ENCODE results near the gene SMCHD1. TPM values are rescaled to one million over a fixed set of nuclear protein-coding genes. Genes with fewer than 3 reads are reported as not detected.
"Not testable (repeated sequence)": the region's sequence is repeated elsewhere in the genome, so short reads cannot be mapped to it uniquely, and the experiment has no call there.

Gene SMCHD1
- total RNA-seq, 1 donor from 2014 or later = 29.7 TPM

GRCh38 chr18:2850816-2851215 is 195.3 kb downstream of the SMCHD1 start:
- DNase-seq (ENCODE audit: low read depth) (no peak), FAIRE-seq (no peak)
- Mint-ChIP-seq H3K36me3 (ENCODE audit: low read depth, unreplicated experiment) (peaks cover 2% of the 10 kb centered on the region), H3K27ac (ENCODE audit: unreplicated experiment) (no peak overlapping the region), H3K4me3 (ENCODE audit: unreplicated experiment) (no peak overlapping the region), H3K9me3 (ENCODE audit: unreplicated experiment) (no peaks in the 10 kb centered on the region), H3K27me3 (ENCODE audit: low read depth, unreplicated experiment) (no peaks in the 10 kb centered on the region), H3K4me1 (ENCODE audit: low read depth, unreplicated experiment) (peaks cover 18% of the 10 kb centered on the region)
- Histone ChIP-seq H3K36me3 (ENCODE audit: insufficient read depth, low read length) (no peaks in the 10 kb centered on the region), H3K27me3 (ENCODE audit: insufficient read depth, low read length) (peaks cover 11% of the 10 kb centered on the region), H3K9me3 (ENCODE audit: insufficient read depth, low read depth, low read length) (no peaks in the 10 kb centered on the region), H3K9ac (ENCODE audit: low read length) (no peak overlapping the region), H3K4me1 (ENCODE audit: insufficient read depth, low read length) (peaks cover 6% of the 10 kb centered on the region), H3K4me3 (ENCODE audit: insufficient read depth, low read depth, low read length) (no peak overlapping the region), H2AFZ (ENCODE audit: low read depth, low read length) (no peak overlapping the region), H3K4me2 (ENCODE audit: low read length) (no peak overlapping the region), H3K27ac (ENCODE audit: low read depth, low read length) (no peak overlapping the region), H3K79me2 (ENCODE audit: insufficient read depth, low read length) (no peaks in the 10 kb centered on the region), H4K20me1 (ENCODE audit: insufficient read depth, low read length) (no peaks in the 10 kb centered on the region)
- TF ChIP-seq EZH2 (IDR thresholded peaks at IDR 0.05; ENCODE audit: insufficient read depth, low read length) (no peak), CTCF (IDR thresholded peaks at IDR 0.05; ENCODE audit: insufficient read depth, low read depth, low read length) (no peak)

GRCh38 chr18:2851771-2852170 is 196.2 kb downstream of the SMCHD1 start:
- H3K9ac ChIP-seq (ENCODE audit: low read length) = no peak overlapping the region

GRCh38 chr18:2852460-2852859 is 196.9 kb downstream of the SMCHD1 start:
- FAIRE-seq; H3K4me3 Mint-ChIP-seq (ENCODE audit: unreplicated experiment); H3K4me3 ChIP-seq (ENCODE audit: insufficient read depth, low read depth, low read length); H4K20me1 ChIP-seq (ENCODE audit: insufficient read depth, low read length); H3K9me3 Mint-ChIP-seq (ENCODE audit: unreplicated experiment); H3K27me3 Mint-ChIP-seq (ENCODE audit: low read depth, unreplicated experiment); H3K27ac ChIP-seq (ENCODE audit: low read depth, low read length); H3K9me3 ChIP-seq (ENCODE audit: insufficient read depth, low read depth, low read length); H3K27ac Mint-ChIP-seq (ENCODE audit: unreplicated experiment); H3K36me3 ChIP-seq (ENCODE audit: insufficient read depth, low read length); H3K79me2 ChIP-seq (ENCODE audit: insufficient read depth, low read length); H3K4me1 ChIP-seq (ENCODE audit: insufficient read depth, low read length); H3K36me3 Mint-ChIP-seq (ENCODE audit: low read depth, unreplicated experiment); DNase-seq (ENCODE audit: low read depth); H2AFZ ChIP-seq (ENCODE audit: low read depth, low read length); H3K9ac ChIP-seq (ENCODE audit: low read length); H3K4me2 ChIP-seq (ENCODE audit: low read length): not testable (repeated sequence)
- peaks cover 11% of the 10 kb centered on the region for H3K27me3 ChIP-seq (ENCODE audit: insufficient read depth, low read length)
- H3K4me1 Mint-ChIP-seq (ENCODE audit: low read depth, unreplicated experiment) = peaks cover 25% of the 10 kb centered on the region

More at GRCh38 chr18:2851771-2852170, 196.2 kb downstream of the SMCHD1 start:
- H3K9me3 ChIP-seq (ENCODE audit: insufficient read depth, low read depth, low read length) = no peaks in the 10 kb centered on the region
- no peak for FAIRE-seq
- Mint-ChIP-seq H3K9me3 (ENCODE audit: unreplicated experiment) (no peaks in the 10 kb centered on the region), H3K4me3 (ENCODE audit: unreplicated experiment) (no peak overlapping the region), H3K4me1 (ENCODE audit: low read depth, unreplicated experiment) (peaks cover 22% of the 10 kb centered on the region), H3K27me3 (ENCODE audit: low read depth, unreplicated experiment) (no peaks in the 10 kb centered on the region), H3K27ac (ENCODE audit: unreplicated experiment) (no peak overlapping the region), H3K36me3 (ENCODE audit: low read depth, unreplicated experiment) (peaks cover 2% of the 10 kb centered on the region)
- H3K27ac ChIP-seq (ENCODE audit: low read depth, low read length) = no peak overlapping the region
- TF ChIP-seq CTCF (IDR thresholded peaks at IDR 0.05; ENCODE audit: insufficient read depth, low read depth, low read length) (no peak), EZH2 (IDR thresholded peaks at IDR 0.05; ENCODE audit: insufficient read depth, low read length) (no peak)
- peaks cover 6% of the 10 kb centered on the region for H3K4me1 ChIP-seq (ENCODE audit: insufficient read depth, low read length)
- H3K36me3 ChIP-seq (ENCODE audit: insufficient read depth, low read length) = no peaks in the 10 kb centered on the region
- peaks cover 11% of the 10 kb centered on the region for H3K27me3 ChIP-seq (ENCODE audit: insufficient read depth, low read length)
- no peak for DNase-seq (ENCODE audit: low read depth)
- H2AFZ ChIP-seq (ENCODE audit: low read depth, low read length) = no peak overlapping the region
- no peak overlapping the region for H3K4me2 ChIP-seq (ENCODE audit: low read length)
- H4K20me1 ChIP-seq (ENCODE audit: insufficient read depth, low read length) = no peaks in the 10 kb centered on the region
- H3K79me2 ChIP-seq (ENCODE audit: insufficient read depth, low read length) = no peaks in the 10 kb centered on the region
- H3K4me3 ChIP-seq (ENCODE audit: insufficient read depth, low read depth, low read length) = no peak overlapping the region
